Right lung (tissue), 5 donors: ENCODE measurements around the gene LARP4. TPM values are rescaled to one million over a fixed set of nuclear protein-coding genes. Genes with fewer than 3 reads are reported as not detected.
"Not testable (repeated sequence)": the region's sequence is repeated elsewhere in the genome, so short reads cannot be mapped to it uniquely, and the experiment has no call there.

Experiments
- DNase-seq, 2 donors: peaks; one replicate each; pipeline ENCODE4 v3.0.0-alpha.2; 2013
- polyA plus RNA-seq, 5 donors: library from polyadenylated mRNA; unstranded; fragments of 120-200 nt; gene quantifications; one replicate each; pipeline versions ENCODE4 v1.2.1 to v1.2.3, GENCODE V29; 2013; ENCODE audit warnings: inconsistent platforms in 1 of 5, low replicate concordance in 1 of 5; ENCODE audit not compliant: insufficient read length in 5 of 5, insufficient read depth in 1 of 5

LARP4 gene
- polyA plus RNA-seq, 5 donors = 21.1 to 34.6 (median 30.9) TPM

DNA sequence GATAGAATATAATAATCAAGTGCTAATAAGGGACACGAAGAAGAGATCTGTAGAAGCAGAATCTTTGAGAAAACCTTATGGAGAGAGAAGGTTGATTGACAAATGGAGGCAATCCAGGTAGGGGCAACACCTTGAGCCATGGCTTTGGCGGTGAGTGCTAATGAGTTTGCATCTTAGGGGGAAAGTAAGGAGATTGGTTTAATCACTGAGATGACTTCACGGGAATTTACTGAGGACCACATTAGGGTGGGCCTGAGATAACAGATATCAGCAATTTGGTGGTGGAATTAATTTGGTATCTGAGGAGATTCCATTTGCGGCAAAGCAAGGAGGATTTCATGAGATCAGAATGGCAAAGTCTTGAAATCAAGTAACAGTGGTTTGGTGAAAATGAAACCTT lies 1.8 kb upstream of the LARP4 start:
- DNase-seq = no peak

DNA sequence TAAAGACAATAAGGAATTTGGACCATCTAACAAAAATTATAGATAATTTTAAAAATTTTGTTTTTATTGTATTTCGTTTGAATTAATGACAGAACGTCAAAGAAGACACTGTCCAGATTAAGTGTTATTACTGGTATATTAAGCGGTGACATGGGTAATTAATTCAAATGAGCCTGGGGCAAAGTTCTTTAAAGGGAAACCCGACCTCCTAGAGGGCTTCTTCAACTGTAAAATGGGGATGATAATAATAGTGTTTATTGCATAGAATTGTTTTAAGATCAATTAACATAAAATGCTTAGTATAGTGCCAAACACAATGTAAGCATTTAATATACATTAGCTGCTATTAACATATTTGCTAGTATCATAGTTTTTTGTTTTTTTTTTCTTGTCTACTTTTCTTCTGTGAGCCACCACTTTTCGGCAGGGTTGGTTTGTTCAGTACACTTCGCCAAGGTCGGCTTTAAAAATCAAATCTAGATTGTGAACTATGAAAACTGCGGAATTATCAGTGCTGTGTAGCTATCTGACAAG lies 514 bp upstream of the LARP4 start:
- no peak for DNase-seq

DNA sequence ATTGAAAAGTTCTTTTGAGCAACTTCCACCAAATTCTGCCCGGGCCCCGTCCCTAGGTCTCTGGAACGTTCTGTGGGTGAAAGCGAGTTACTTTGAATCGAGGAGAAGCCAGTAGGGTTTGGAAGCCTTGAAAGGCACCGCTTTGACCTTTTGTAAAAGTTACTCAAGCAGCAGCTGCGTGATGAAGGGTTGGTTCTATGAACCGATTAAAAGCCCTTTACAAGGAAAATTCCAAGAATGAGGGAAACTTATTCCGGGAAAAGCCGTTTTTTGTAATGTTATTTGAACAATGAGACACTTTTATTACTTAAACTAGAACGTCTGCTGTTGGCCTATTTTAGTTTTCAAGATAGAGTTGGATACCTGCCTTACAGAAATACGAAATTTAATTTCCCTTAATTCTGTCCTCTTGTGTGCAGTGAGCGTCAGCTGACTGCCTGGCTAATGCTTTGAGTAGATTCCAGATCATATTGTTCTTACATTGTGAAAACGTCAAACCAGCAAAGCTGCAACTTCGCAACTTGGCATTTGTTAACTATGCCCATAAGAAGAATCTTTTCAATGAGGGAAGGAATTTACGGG lies 906 bp downstream of the LARP4 start:
- DNase-seq = peak; percentile 31 to 49

DNA sequence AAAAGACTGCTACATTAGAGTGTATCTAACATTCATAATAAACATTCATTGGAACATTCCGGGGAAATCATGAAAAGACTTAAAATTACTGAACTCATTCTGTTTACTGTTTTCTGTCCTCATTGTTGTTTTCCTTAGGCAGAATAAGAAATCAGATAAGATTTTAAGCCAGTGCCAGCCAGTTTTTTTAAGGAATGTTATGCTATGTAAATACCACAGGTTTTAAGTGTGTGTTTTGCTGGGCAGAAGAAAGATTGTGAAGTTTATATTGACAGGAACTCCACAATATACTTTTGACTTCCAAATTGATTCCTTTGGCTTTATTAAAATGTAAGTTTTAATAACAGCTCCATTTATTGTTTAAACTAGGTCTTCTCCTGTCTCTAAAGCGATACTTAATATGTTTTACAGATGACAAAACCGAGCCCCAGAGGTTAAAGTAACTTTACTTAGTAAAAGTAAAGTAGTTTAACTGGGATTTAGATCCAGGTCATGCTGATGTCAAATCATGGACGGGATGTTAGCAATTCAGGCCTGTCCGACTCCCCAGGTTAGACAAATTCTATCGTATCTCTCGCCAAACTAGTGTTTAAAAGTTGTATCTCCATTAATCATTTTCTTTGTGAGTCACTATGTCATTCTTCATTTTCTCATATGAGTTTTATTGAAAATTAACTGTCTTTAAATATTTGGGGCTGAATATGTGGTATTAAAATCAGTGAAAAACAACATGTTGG lies 1.7 kb downstream of the LARP4 start:
- no peak for DNase-seq

DNA sequence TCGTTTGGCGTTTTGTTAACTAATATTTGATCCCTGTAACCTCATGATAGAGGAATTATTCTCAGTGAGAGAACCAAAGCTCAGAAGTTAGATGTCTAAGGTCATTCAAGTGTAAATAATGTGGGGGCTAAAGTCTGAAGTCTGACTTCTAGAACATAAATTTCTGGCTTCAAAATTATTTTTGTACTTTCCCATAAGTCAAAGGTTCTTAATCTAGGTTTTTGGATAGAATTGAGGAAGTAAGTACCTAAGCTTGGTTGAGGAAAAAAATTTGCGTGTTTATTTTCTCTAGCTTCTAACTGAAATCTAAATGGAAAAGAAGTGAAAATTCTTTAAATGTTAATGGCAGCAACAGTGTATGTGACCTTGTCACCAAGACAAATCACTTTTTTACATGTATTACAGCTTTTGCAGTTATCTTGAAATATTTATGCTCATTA lies 2.3 kb downstream of the LARP4 start:
- DNase-seq = no peak

DNA sequence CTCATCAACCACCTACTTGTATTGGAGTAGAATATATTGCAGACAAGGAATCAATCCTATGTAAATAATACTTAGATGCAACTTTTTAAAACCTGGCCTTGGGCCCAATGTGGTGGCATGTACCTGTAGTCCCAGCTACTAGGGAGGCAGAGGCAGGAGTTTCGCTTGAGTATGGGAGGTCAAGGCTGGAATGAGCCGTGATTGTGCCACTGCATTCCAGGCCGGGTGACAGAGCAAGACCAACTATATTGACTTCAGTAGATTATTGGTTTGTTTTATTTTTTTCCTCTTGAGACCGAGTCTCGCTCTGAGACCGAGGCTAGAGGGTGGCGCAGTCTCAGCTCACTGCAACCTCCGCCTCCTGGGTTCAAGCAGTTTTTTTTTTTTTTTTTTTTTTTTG lies 3.6 kb downstream of the LARP4 start:
- no peak for DNase-seq

DNA sequence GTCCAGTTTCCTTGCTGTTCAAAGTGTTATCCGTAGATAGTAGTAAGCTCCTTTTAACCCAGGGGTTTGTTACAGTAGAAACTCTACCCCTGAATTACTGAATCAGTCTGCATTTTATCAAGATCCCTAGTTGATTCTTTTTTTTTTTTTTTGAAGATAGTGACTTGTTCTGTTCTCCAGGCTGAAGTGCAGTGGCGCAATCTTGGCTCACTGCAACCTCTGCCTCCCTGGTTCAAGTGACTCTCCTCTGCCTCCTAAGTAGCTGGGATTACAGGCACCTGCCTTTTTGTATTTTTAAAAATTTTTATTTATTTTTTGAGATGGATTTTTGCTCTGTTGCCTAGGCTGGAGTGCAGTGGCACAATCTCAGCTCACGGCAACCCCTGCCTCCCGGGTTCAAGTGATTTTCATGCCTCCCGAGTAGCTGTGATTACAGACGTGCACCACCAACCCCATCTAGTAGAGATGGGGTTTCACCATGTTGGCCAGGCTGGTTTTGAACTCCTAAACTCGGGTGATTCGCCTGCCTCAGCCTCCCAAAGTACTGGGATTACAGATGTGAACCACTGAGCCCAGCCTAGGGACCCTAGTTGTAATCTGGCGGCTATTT lies 10.5 kb downstream of the LARP4 start:
- DNase-seq = no peak

DNA sequence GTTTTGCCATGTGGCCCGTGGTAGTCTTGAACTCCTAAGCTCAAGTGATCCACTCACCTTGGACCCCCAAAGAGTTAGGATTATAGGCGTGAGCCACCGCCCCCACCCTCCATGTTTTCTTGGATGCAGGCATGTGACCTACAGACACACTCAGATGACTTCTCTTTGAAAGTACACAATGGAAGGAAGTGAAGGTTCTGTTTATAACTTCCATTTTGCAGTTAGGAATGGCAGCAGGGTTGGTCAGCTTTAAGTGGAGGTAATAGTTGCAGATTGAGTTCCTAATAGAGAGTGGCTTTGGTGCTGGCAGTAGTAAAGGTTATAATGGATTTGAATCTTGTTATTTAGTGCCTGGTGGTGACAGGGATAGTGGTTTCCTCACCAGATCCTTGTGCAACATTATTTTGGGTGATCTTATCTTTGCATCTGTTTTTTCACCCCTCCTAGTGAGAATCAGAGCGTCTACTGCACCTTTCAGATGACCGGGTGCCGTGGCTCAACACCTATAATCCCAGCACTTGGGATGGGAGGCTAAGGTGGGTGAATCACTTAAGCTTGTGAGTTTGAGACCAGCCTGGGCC lies 15.3 kb downstream of the LARP4 start:
- no peak for DNase-seq

DNA sequence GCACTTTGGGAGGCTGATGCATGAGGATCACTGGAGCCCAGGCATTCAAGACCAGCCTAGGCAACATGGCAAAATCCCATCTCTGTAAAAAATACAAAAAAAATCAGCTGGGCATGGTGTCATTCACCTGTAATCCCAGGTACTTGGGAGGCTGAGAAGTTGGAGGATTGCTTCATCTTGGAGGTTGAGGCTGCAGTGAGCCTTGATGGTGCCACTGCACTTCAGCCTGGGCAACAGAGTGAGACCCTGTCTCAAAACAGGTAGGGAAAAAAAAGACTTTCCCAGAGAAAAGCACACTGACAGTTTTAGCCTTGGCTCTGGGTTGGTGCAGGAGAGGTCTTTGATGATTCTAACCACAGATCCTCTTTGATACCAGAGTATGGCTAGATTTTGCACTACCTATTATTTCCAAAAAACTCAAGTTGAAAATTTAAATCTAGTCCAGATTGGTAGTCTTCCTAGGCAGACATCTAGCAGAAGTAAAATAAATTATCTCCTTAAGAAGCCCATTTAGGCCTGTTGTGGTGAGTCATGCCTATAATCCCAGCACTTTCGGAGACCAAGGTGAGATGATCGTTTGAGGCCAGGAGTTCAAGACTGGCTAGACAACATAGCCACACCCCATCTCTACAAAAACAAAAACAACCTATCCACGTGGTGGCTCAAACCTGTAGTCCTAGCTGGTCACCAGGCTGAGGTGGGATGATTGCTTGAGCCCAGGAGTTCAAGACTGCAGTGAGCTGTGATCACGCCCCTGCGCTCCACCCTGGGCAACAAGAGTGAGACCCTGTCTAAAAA lies 18.6 kb downstream of the LARP4 start:
- no peak for DNase-seq

DNA sequence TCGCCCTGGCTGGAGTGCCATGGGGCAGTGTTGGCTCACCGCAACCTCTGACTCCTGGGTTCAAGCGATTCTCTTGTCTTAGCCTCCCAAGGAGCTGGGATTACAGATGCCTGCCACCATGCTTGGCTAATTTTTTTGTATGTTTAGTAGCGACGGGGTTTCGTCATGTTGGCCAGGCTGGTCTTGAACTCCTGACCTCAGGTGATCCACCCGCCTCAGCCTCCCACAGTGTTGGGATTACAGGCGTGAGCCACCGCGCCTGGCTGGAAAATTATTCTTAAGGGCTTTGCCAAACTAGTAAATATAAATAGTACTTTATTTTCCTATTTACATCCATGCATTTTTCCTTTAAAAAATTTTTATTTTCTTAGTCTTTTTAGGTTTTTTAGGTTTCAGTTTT lies 22.2 kb downstream of the LARP4 start:
- not testable (repeated sequence) for DNase-seq

DNA sequence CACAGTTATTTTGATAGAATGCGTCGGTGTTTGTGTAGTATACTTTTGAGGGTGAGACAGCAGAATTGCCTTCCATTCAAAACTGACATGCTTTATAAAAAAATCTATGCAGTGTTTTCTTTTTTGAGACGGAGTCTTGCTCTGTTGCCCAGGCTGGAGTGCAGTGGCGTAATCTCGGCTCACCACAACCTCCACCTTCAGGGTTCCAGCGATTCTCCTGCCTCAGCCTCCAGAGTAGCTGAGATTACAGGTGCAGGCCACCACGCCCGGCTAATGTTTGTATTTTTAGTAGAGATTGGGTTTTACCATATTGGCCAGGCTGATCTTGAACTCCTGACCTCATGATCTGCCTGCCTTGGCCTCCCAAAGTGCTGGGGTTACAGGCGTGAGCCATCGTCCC lies 22.7 kb downstream of the LARP4 start:
- not testable (repeated sequence) for DNase-seq

DNA sequence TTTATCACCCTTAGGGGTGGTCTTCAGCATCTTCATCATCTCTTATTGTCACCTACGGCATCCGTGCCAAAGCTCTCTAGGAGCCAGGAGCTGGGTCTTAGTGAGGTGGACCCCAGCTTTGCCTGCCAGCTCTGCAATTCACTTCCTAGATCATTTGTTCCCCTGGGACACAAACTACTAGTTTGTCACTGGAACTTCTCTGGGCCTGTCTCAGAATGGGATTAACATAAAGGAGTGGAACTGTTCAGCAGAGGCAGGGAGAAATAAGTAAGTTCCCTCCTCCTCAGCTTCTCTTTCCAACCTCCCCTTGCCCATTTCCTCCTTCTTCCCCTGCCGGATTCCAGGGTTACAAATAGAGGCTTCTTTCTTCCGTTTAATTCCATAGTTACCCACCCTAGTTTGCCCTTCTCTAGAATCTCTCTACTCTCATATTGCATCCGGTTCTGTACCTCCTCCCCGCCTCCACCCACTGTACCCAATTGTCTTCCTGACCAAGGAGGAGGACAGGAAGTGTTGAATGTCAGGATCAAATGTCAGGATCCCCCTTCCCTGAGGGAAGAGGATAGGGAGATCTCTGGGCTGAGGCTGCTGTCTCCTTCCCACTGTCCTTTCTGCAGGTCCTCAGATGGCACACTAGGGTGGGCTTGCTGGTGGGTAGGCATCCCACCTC lies 25.0 kb downstream of the LARP4 start:
- no peak for DNase-seq

DNA sequence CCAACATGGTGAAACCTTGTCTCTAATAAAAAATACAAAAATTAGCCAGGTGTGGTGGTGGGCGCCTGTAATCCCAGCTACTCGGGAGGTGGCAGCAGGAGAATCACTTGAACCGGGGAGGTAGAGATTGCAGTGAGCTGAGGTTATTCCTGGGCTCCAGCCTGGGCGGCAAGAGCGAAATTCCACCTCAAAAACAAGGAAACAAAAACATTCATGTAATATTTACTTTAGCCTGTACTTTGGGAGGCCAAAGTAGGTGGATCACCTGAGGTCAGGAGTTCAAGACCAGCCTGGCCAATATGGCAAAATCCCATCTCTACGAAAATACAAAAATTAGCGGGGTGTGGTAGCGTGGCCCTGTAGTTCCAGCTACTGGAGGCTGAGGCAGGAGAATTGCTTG lies 31.0 kb downstream of the LARP4 start:
- DNase-seq = not testable (repeated sequence)

DNA sequence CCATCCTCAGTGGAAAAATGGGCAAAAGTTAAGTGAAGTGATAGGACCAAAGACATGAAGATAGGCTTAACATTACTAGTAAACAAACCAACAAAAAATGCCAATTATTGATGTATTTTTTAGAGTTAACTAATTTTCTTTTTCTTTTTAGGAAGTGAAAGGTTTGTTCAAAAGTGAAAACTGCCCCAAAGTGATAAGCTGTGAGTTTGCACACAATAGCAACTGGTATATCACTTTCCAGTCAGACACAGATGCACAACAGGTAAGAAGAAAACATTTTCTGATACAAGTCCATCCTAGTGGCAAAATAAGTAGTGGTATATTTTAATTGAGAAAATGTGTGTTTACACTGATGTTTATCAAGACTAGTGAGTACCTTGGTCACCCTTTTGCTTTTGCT lies 39.6 kb downstream of the LARP4 start:
- DNase-seq = no peak

DNA sequence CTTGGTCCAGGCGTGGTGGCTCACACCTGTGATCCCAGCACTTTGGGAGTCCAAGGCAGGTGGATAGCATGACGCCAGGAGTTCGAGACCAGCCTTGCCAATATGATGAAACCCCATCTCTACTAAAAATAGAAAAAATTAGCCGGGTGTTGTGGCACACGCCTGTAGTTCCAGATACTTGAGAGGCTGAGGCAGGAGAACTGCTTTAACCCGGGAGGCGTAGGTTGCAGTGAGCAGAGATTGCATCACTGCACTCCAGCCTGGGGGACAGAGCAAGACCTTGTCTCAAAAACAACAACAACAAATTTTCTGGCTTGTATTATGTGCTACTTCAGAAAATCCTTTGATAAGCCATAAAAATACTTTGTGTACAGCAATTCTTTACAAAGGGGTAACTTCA lies 41.1 kb downstream of the LARP4 start:
- DNase-seq = no peak

DNA sequence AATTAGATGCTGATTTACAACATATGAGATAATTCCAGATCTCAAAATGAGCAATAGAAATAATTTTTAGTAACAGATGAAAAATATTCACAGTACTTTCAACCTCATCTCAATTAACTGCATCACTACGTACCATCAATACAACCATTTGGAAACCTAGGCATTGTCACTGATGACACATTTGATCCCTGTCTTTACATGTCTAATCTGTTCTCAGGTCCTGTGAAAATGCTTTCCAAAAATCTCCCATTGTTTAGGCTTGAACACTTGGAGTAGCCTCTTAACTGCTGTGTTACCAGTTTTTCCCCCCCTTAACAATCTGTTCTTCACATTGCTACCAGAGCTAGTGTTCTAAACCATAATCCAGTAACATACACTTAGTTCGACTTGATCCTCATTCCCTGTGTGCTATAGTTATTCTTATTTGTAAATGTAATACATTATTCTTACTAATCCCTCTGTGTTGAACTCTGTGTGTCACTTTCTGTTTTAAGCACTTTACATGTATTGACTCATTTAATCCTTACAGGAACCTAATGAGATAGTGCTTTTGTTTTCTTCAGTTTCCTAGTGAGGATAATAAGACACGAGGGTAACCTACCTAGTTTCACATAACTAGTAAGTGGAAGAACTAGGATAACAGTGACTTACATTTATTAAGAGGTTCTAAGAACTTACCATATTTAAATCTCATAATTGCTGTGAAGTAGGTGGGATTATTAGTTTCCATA lies 41.7 kb downstream of the LARP4 start:
- no peak for DNase-seq

DNA sequence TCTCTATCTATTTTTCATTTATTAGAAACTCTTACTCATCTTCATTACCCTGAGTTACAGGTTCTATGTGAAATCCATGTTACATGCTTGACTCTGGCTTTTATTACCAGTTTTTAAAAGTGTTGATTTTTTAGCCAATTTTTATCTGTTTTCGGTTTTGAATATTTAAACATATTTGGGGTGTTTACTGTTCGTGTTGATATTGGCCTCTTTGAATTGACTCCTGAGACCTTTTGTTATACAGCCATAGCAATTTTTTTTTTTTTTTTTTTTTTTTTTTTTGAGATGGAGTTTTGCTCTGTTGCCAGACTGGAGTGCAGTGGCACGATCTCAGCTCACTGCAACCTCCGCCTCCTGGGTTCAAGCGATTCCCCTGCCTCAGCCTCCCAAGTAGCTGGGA lies 49.0 kb downstream of the LARP4 start:
- DNase-seq = not testable (repeated sequence)

DNA sequence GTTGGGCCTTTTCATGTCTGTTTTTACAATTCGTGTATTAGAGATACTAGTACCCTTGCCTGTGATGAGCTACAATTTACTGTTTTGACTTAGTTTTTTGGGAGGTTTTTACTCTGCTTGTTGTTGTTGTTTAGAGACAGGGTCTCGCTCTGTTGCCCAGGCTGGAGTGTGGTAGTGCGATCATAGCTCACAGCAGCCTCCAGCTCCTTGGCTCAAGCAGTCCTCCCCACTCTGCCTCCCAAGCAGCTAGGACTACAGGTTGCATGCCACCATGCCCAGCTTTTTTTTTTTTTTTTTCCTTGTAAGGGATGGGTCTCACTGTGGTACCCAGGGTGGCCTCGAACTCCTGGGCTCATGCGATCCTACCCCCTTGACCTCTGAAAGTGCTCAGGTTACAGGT lies 52.1 kb downstream of the LARP4 start:
- no peak for DNase-seq

DNA sequence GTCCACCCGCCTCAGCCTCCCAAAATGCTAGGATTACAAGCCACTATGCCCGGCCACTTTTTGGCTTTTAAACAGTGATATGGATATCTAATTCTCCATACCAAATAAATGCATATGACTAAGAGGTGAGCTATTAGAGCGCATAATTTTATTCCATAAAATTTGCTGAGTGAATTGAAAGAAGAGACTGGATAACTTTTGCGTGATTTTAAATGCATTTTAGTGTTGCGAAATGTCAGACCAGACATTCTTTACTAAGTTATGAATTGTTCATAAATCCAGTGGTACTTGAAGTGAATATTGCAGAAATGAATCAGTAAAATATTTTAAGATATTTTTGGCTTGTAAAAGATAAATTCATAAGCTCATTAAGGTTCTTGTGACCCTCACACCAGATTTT lies 53.2 kb downstream of the LARP4 start:
- DNase-seq = no peak

DNA sequence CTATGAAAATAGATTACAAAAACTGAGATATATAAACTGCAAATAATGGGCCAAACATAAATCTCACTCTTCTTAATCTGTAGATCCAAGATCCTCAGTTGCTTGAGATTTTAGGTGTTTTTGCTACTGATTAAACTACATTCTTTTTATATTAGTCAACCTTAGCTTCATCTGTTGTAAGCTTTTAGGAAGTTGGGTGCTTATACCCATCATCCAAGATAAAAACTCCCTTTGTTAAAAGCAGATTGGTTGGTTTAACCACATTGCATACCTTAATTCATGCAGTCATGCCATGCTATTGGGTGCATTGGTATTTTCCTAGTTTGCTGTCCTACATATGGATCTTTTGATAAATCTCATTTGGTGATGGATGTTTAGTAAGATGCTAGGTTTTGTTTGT lies 57.9 kb downstream of the LARP4 start:
- no peak for DNase-seq

DNA sequence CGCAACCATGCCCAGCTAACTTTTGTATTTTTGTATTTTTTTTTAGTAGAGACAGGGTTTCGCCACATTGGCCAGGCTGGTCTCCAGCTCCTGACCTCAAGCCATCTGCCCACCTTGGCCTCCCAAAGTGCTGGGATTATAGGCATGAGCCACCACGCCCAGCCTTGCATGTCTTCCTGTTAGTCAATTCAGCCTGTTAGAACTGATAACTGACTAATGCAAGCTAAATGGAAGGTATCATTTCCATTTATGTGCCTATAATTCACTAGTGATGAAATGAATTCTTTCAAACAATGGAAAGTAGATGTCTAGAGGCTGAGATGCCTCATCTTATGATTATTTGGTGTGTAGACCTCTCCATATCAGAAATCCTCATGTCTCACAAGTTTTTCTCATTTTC lies 66.8 kb downstream of the LARP4 start:
- DNase-seq = no peak
